Measurements from ENCODE around the gene OR5AU1. TPM values are rescaled to one million over a fixed set of nuclear protein-coding genes. Genes with fewer than 3 reads are reported as not detected.

OR5AU1 gene
- total and polyA plus RNA-seq, 2 of the 13 experiments (the other 11 are each of a cell fraction or from before 2014, with no cell fraction given) = not detected

DNA sequence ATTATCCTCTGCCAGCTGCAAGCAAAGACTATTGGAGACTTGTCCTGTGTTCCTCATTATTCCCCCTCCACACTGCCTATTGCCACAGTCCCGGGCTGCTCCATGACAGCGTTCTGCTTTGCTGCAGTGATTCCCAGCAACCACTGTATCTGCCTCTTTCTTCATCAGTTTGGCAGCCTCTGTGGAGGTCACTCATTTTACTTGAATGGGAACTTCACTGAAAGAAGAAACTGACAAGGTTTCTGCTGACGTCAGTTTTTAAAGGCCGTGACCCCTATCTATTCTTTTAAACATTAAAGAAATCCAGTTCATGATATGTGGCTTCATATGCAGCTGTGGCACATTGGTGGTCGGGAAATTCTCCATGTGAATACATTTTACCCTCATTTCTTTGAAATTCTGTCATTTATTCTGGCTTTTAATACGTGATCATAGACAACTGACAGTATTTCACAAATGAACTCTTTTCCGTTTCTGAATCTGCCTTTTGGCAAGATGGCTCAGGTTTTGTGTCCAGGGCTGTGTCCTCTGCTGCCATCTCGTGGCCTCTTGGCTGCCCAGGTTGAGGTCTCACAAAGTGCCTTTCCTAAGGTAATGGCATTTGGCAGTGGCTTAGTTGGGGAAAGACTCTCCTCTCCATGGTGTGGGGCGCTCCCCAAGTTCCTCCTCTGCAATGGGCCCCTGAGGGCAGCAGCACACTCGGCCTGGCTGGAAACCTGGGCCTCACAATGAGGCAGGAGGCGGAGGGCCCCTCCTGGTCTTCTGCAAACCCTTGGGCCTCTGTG lies 49.2 kb downstream of the OR5AU1 start (continued):
- TF ChIP-seq, protein P1, sequence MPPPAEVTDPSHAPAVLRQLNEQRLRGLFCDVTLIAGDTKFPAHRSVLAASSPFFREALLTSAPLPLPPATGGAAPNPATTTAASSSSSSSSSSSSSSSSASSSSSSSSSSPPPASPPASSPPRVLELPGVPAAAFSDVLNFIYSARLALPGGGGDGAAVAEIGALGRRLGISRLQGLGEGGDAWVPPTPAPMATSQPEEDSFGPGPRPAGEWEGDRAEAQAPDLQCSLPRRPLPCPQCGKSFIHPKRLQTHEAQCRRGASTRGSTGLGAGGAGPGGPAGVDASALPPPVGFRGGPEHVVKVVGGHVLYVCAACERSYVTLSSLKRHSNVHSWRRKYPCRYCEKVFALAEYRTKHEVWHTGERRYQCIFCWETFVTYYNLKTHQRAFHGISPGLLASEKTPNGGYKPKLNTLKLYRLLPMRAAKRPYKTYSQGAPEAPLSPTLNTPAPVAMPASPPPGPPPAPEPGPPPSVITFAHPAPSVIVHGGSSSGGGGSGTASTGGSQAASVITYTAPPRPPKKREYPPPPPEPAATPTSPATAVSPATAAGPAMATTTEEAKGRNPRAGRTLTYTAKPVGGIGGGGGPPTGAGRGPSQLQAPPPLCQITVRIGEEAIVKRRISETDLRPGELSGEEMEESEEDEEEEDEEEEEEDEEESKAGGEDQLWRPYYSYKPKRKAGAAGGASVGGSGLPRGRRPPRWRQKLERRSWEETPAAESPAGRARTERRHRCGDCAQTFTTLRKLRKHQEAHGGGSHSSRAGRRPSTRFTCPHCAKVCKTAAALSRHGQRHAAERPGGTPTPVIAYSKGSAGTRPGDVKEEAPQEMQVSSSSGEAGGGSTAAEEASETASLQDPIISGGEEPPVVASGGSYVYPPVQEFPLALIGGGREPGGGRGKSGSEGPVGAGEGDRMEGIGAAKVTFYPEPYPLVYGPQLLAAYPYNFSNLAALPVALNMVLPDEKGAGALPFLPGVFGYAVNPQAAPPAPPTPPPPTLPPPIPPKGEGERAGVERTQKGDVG (CRISPR knock-in tag; IDR thresholded peaks at IDR 0.05; ENCODE audit: borderline replicate concordance) = no peak
- TF ChIP-seq SIX4 (CRISPR knock-in tag; IDR thresholded peaks at IDR 0.05) (0 out of 2 replicates have a peak, but pooled peaks have one; percentile 40), RARG (CRISPR knock-in tag; IDR thresholded peaks at IDR 0.05; ENCODE audit: low read depth) (no peak), SMC3 (IDR thresholded peaks at IDR 0.05; ENCODE audit: low read length) (peak; percentile 96), MEIS1 (CRISPR knock-in tag; IDR thresholded peaks at IDR 0.05; ENCODE audit: borderline replicate concordance) (no peak), ARNT2 (CRISPR knock-in tag; IDR thresholded peaks at IDR 0.05; ENCODE audit: low read depth) (0 out of 2 replicates have a peak, but pooled peaks have one; percentile 6), ZBTB3 (CRISPR knock-in tag; IDR thresholded peaks at IDR 0.05; ENCODE audit: borderline replicate concordance, low read depth) (peak; percentile 47; the same call in 1 of the 2 replicates), ZSCAN29 (CRISPR knock-in tag; conservative IDR thresholded peaks at IDR 0.05) (peak; percentile 72; the same call in 1 of the 2 replicates), ZNF317 (CRISPR knock-in tag; IDR thresholded peaks at IDR 0.05) (0 out of 2 replicates have a peak, but pooled peaks have one; percentile 4), KLF12 (CRISPR knock-in tag; IDR thresholded peaks at IDR 0.05; ENCODE audit: borderline replicate concordance) (peak; percentile 63; the same call in 1 of the 2 replicates), KLF6 (CRISPR knock-in tag; IDR thresholded peaks at IDR 0.05) (peak; percentile 41), NFKBIZ (CRISPR knock-in tag; IDR thresholded peaks at IDR 0.05) (peak; percentile 26; the same call in 1 of the 2 replicates)
- TF ChIP-seq, protein P2, sequence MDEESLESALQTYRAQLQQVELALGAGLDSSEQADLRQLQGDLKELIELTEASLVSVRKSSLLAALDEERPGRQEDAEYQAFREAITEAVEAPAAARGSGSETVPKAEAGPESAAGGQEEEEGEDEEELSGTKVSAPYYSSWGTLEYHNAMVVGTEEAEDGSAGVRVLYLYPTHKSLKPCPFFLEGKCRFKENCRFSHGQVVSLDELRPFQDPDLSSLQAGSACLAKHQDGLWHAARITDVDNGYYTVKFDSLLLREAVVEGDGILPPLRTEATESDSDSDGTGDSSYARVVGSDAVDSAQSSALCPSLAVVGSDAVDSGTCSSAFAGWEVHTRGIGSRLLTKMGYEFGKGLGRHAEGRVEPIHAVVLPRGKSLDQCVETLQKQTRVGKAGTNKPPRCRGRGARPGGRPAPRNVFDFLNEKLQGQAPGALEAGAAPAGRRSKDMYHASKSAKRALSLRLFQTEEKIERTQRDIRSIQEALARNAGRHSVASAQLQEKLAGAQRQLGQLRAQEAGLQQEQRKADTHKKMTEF (CRISPR knock-in tag; IDR thresholded peaks at IDR 0.05) = peak; percentile 68
- TF ChIP-seq, protein P3, sequence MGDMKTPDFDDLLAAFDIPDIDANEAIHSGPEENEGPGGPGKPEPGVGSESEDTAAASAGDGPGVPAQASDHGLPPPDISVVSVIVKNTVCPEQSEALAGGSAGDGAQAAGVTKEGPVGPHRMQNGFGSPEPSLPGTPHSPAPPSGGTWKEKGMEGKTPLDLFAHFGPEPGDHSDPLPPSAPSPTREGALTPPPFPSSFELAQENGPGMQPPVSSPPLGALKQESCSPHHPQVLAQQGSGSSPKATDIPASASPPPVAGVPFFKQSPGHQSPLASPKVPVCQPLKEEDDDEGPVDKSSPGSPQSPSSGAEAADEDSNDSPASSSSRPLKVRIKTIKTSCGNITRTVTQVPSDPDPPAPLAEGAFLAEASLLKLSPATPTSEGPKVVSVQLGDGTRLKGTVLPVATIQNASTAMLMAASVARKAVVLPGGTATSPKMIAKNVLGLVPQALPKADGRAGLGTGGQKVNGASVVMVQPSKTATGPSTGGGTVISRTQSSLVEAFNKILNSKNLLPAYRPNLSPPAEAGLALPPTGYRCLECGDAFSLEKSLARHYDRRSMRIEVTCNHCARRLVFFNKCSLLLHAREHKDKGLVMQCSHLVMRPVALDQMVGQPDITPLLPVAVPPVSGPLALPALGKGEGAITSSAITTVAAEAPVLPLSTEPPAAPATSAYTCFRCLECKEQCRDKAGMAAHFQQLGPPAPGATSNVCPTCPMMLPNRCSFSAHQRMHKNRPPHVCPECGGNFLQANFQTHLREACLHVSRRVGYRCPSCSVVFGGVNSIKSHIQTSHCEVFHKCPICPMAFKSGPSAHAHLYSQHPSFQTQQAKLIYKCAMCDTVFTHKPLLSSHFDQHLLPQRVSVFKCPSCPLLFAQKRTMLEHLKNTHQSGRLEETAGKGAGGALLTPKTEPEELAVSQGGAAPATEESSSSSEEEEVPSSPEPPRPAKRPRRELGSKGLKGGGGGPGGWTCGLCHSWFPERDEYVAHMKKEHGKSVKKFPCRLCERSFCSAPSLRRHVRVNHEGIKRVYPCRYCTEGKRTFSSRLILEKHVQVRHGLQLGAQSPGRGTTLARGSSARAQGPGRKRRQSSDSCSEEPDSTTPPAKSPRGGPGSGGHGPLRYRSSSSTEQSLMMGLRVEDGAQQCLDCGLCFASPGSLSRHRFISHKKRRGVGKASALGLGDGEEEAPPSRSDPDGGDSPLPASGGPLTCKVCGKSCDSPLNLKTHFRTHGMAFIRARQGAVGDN (CRISPR knock-in tag; IDR thresholded peaks at IDR 0.05) = peak; percentile 77
- TF ChIP-seq, protein P4, sequence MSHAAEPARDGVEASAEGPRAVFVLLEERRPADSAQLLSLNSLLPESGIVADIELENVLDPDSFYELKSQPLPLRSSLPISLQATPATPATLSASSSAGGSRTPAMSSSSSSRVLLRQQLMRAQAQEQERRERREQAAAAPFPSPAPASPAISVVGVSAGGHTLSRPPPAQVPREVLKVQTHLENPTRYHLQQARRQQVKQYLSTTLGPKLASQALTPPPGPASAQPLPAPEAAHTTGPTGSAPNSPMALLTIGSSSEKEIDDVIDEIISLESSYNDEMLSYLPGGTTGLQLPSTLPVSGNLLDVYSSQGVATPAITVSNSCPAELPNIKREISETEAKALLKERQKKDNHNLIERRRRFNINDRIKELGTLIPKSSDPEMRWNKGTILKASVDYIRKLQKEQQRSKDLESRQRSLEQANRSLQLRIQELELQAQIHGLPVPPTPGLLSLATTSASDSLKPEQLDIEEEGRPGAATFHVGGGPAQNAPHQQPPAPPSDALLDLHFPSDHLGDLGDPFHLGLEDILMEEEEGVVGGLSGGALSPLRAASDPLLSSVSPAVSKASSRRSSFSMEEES (CRISPR knock-in tag; IDR thresholded peaks at IDR 0.05) = no peak
